Stimulated activated CD4-positive, alpha-beta T cell treated with anti-CD3 and anti-CD28 coated beads, Interleukin-4, amount 100 ng/mL, for 48 hours (primary cell): Measurements from ENCODE around the gene CNPY1.
"Not testable (repeated sequence)": the region's sequence is repeated elsewhere in the genome, so short reads cannot be mapped to it uniquely, and the experiment has no call there.

Source experiments
- DNase-seq, 2 donors: peaks; one replicate each; pipeline ENCODE4 v3.0.0-alpha.2; 2020; ENCODE audit warnings: low read depth in 2 of 2

CNPY1 gene

GRCh38 chr7:155578016-155578415 is 31.7 kb upstream of the CNPY1 start:
- no peak for DNase-seq

GRCh38 chr7:155577509-155577905 is 31.1 kb upstream of the CNPY1 start:
- no peak for DNase-seq

- DNase-seq: no peak
These were observed 30.6 kb upstream of the CNPY1 start for GRCh38 chr7:155576900-155577508.

GRCh38 chr7:155576416-155576815 is 30.1 kb upstream of the CNPY1 start:
- no peak for DNase-seq

GRCh38 chr7:155574556-155575290 is 28.4 kb upstream of the CNPY1 start:
- no peak for DNase-seq

- DNase-seq: no peak
These were observed 25.4 kb upstream of the CNPY1 start for GRCh38 chr7:155571581-155572345.

GRCh38 chr7:155570991-155571390 is 24.6 kb upstream of the CNPY1 start:
- no peak for DNase-seq

GRCh38 chr7:155570171-155570958 is 24.0 kb upstream of the CNPY1 start:
- no peak for DNase-seq

- DNase-seq: no peak
These were observed 23.3 kb upstream of the CNPY1 start for GRCh38 chr7:155569681-155570080.

- DNase-seq: no peak
These were observed 22.6 kb upstream of the CNPY1 start for GRCh38 chr7:155568842-155569494.

GRCh38 chr7:155568333-155568660 is 21.9 kb upstream of the CNPY1 start:
- DNase-seq: no peak

GRCh38 chr7:155567646-155568332 is 21.4 kb upstream of the CNPY1 start:
- no peak for DNase-seq

GRCh38 chr7:155566011-155566836 is 19.9 kb upstream of the CNPY1 start:
- no peak for DNase-seq

- DNase-seq: no peak
These were observed 19.2 kb upstream of the CNPY1 start for GRCh38 chr7:155565596-155565995.

GRCh38 chr7:155562976-155563375 is 16.6 kb upstream of the CNPY1 start:
- not testable (repeated sequence) for DNase-seq

- no peak for DNase-seq
These were observed 15.7 kb upstream of the CNPY1 start for GRCh38 chr7:155562106-155562505.

- no peak for DNase-seq
These were observed 14.8 kb upstream of the CNPY1 start for GRCh38 chr7:155560982-155561686.

- no peak for DNase-seq
These were observed 14.0 kb upstream of the CNPY1 start for GRCh38 chr7:155560196-155560885.
